IMR-90 (cell line): ENCODE results near the gene KCNH2.

ENCODE experiments used
- BHLHE40 ChIP-seq: fragments of 150-350 bp; IDR thresholded peaks from 2 replicates; pipeline ENCODE4 v1.6.1; 2016; ENCODE audit warnings: mild to moderate bottlenecking, low read depth, low read length
- CTCF ChIP-seq: conservative IDR thresholded peaks from 2 replicates; pipeline ENCODE4 v1.5.1; 2012; ENCODE audit warnings: mild to moderate bottlenecking, low read depth, low read length, improper control_type of control experiment
- RAD21 ChIP-seq: IDR thresholded peaks from 2 replicates; pipeline ENCODE4 v1.6.1; 2012; ENCODE audit warnings: low read length, improper control_type of control experiment
- RCOR1 ChIP-seq: IDR thresholded peaks from 2 replicates; pipeline ENCODE4 v1.6.1; 2012; ENCODE audit warnings: mild to moderate bottlenecking, low read length, improper control_type of control experiment; ENCODE audit not compliant: insufficient replicate concordance
- SMC3 ChIP-seq: fragments of 150-350 bp; IDR thresholded peaks from 2 replicates; pipeline ENCODE4 v1.6.1; 2016; ENCODE audit warnings: low read depth, mild to moderate bottlenecking, antibody characterized with exemption, low read length, moderate library complexity

- TF ChIP-seq RAD21 = no peak
- no peak for TF ChIP-seq SMC3
- no peak for TF ChIP-seq CTCF
- no peak for TF ChIP-seq BHLHE40
- no peak for TF ChIP-seq RCOR1
Observed at GRCh38 chr7:150958062-150958552, 20.0 kb downstream of the KCNH2 start.
